Small intestine (tissue), 7 donors: Measurements from ENCODE around the gene RANBP1. TPM values are rescaled to one million over a fixed set of nuclear protein-coding genes. Genes with fewer than 3 reads are reported as not detected.
A peak's percentile ranks its signal among the peaks of the same experiment; 100 is the strongest.

Experiments used
- DNase-seq, 2 donors: peaks; one replicate each; pipeline versions ENCODE4 v3.0.0 to v3.0.0-alpha.2; 2013
- FAIRE-seq: peaks from 2 replicates; lab custom pipeline; 2012; peaks lifted over from hg19 to GRCh38; lab: Jason Lieb, UNC
- H3K27ac ChIP-seq, 3 donors: one replicate each; pipeline ENCODE4 v1.5.1; 2013; ENCODE audit warnings: low read length in 2 of 3, mild to moderate bottlenecking in 2 of 3, control low read depth in 1 of 3, inconsistent platforms in 1 of 3, low read depth in 1 of 3, moderate library complexity in 1 of 3
- H3K27me3 ChIP-seq, 3 donors: one replicate each; pipeline ENCODE4 v1.6.1; 2013; ENCODE audit warnings: low read length in 3 of 3, inconsistent platforms in 1 of 3; ENCODE audit not compliant: control insufficient read depth in 3 of 3, insufficient read depth in 3 of 3
- H3K36me3 ChIP-seq, 3 donors: one replicate each; pipeline ENCODE4 v1.6.1; 2013; ENCODE audit warnings: low read length in 3 of 3, inconsistent platforms in 1 of 3, low read depth in 1 of 3, mild to moderate bottlenecking in 1 of 3, moderate library complexity in 1 of 3; ENCODE audit not compliant: control insufficient read depth in 3 of 3, insufficient read depth in 2 of 3
- H3K4me1 ChIP-seq, 3 donors: one replicate each; pipeline ENCODE4 v1.6.1; 2013; ENCODE audit warnings: low read length in 2 of 3, inconsistent platforms in 1 of 3, low read depth in 1 of 3, mild to moderate bottlenecking in 1 of 3, moderate library complexity in 1 of 3; ENCODE audit not compliant: control insufficient read depth in 3 of 3, insufficient read depth in 2 of 3
- H3K4me3 ChIP-seq, 3 donors: one replicate each; pipeline ENCODE4 v1.5.1; 2013; ENCODE audit warnings: low read length in 3 of 3, control low read depth in 1 of 3, inconsistent platforms in 1 of 3, low read depth in 1 of 3, mild to moderate bottlenecking in 1 of 3, moderate library complexity in 1 of 3
- H3K9me3 ChIP-seq, 2 donors: one replicate each; pipeline ENCODE4 v1.6.1; 2013; ENCODE audit warnings: low read depth in 1 of 2, low read length in 1 of 2; ENCODE audit not compliant: control insufficient read depth in 2 of 2, insufficient read depth in 1 of 2
- WGBS, 3 donors: extraction: QIAGEN DNeasy Blood & Tissue Kit; methylation state at CpG; one replicate each; pipeline ENCODE4 v1.1.7; 2013; 5-methylcytosine and 5-hydroxymethylcytosine counted together
- polyA plus RNA-seq, 4 donors: library from polyadenylated mRNA; stranded (reverse) in 3 of 4; unstranded in 1 of 4; fragments of 200-250 nt in 3 of 4; fragments of 120-200 nt in 1 of 4; gene quantifications; one replicate each; pipeline versions ENCODE4 v1.2.1 to v1.2.3, GENCODE V29; 2013
- donor health status: healthy with polysubstance abuse.
- donor health status: control.
- donor health status: control.
- donor health status: Bipolar disorder and iron deficiency.
- donor health status: healthy.

Gene RANBP1
- polyA plus RNA-seq, 4 donors, result 61.5 to 184 (median 103) TPM

GRCh38 chr22:20127869-20128618, 12.1 kb downstream of the RANBP1 start:
- Histone ChIP-seq H3K4me1 (peaks cover 0 to 28% (median 0%) of the 10 kb centered on the region in 3 donors), H3K4me3 (no peak overlapping the region), H3K36me3 (peaks cover 2 to 46% (median 8%) of the 10 kb centered on the region in 3 donors), H3K9me3 (no peaks in the 10 kb centered on the region), H3K27ac (no peak overlapping the region), H3K27me3 (no peaks in the 10 kb centered on the region)
- DNase-seq (no peak), FAIRE-seq (no peak)
- WGBS, 3 donors, result 77 to 84% (median 81%) methylated on average over 17 of the region's 17 CpGs

DNA sequence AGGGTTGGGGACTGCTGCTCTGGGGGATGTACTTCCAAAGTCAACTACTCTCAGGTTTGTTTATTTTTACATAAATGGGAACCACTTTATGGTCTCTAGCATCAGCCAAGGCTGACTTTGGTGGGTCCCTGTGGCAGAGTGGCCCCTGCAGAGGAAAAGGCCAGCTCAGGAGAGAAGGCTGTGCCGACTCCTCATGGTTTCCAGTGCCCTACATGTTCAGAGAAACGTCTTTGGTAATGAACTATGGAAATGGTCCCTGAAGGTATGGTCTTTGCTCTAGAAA, 12.7 kb downstream of the RANBP1 start:
- H3K4me1 ChIP-seq, result peaks cover 0 to 29% (median 0%) of the 10 kb centered on the region in 3 donors
- FAIRE-seq (no peak), DNase-seq (no peak)
- H3K27me3 ChIP-seq, result no peaks in the 10 kb centered on the region
- H3K27ac ChIP-seq, result peak overlapping the region in 1 of 3 donors; percentile 28
- H3K4me3 ChIP-seq, result no peak overlapping the region
- no peaks in the 10 kb centered on the region for H3K9me3 ChIP-seq
- 48 to 52% (median 49%) methylated on average over 2 of the region's 2 CpGs for WGBS, 3 donors
- peaks cover 2 to 43% (median 8%) of the 10 kb centered on the region in 3 donors for H3K36me3 ChIP-seq

DNA sequence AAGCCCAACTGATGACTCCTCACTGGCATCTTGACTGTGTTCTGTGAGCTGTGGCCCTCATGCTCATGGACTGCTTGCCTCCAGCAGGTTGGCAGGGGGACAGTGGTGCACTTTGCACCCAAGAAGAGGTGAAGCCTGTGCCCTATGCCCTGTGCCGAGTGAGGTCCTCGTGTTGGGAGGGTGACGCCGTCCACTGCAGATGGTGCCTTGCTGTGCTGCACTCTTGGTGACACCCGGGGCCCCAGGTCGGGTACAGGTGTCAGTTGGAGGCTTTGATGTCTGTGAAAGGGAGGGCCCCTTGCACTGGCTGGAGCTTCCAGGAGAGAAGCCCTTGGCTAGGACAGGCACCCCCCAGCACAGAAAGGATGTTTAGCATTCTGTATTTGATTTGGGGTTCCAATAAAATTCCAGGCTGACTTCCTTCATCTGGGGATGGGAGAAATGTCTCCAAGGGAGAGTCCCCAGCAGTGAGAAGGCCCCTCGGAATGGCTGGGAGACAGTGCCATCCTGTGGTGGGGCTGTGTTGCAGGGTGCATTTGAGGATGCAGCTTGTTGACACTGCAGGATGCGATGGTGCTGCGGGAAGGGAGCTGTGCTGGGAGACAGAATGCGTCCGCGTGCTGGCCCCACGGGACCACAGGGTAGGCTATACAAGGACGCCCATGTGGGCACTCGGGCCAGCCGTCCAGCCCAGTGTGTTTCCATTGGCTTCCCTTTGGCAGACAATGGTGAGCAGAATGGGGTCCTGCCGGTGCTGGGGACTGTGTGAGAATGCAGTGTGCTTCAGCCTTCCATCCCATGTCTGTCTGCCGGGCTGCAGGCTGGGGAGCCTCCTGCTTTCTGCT, 13.2 kb downstream of the RANBP1 start:
- Histone ChIP-seq H3K27ac (peak overlapping the region in 1 of 3 donors; percentile 28), H3K36me3 (peaks cover 2 to 39% (median 8%) of the 10 kb centered on the region in 3 donors), H3K27me3 (no peaks in the 10 kb centered on the region), H3K4me1 (peaks cover 0 to 29% (median 0%) of the 10 kb centered on the region in 3 donors), H3K4me3 (no peak overlapping the region), H3K9me3 (no peaks in the 10 kb centered on the region)
- DNase-seq, result peak; percentile 46 to 50
- FAIRE-seq, result no peak
- WGBS, 3 donors, result 21 to 31% (median 31%) methylated on average over 18 of the region's 18 CpGs

DNA sequence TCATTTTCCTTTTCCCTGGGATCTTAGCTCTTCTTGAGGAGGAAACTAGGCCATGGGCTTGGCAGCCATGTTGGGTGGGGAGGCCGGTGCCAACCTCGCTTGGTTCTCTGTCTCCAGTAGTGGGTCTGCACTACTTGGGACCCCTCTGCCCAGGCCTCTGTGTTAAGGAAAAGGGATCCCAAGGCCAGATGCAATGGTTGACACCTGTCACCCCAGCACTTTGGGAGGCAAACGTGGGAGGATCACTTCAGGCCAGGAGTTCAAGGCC, 13.8 kb downstream of the RANBP1 start:
- H3K27ac ChIP-seq, result no peak overlapping the region
- no peaks in the 10 kb centered on the region for H3K9me3 ChIP-seq
- H3K4me3 ChIP-seq, result no peak overlapping the region
- no peaks in the 10 kb centered on the region for H3K27me3 ChIP-seq
- no peak for DNase-seq
- H3K36me3 ChIP-seq, result peaks cover 2 to 39% (median 8%) of the 10 kb centered on the region in 3 donors
- 66 to 83% (median 80%) methylated on average over 3 of the region's 3 CpGs for WGBS, 3 donors
- FAIRE-seq, result no peak
- peaks cover 0 to 29% (median 0%) of the 10 kb centered on the region in 3 donors for H3K4me1 ChIP-seq

DNA sequence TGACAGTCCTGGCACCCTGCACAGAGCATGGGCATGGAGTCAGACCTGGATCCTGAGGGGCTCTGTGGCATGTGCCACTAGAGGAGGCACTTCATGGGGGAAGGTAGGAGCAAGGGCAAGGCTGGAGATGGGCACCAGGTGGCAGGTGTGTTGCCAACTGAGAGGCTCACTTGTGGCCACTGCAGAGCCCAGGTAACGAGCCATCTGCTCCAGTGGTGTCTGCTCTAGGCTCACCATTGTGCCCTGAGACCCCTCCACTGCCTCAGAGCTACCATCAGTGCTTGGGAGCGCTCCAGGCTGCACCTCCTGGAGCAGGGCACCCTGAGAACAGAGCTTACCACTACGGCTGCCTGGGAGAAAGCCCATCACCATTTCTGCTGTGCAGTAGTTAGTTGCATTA, 14.4 kb downstream of the RANBP1 start:
- H3K27ac ChIP-seq, result peak overlapping the region in 1 of 3 donors; percentile 23
- H3K27me3 ChIP-seq, result no peaks in the 10 kb centered on the region
- H3K4me1 ChIP-seq, result peaks cover 0 to 32% (median 0%) of the 10 kb centered on the region in 3 donors
- peaks cover 1 to 36% (median 8%) of the 10 kb centered on the region in 3 donors for H3K36me3 ChIP-seq
- WGBS, 3 donors, result 71 to 81% (median 75%) methylated on average over 3 of the region's 3 CpGs
- FAIRE-seq (no peak), DNase-seq (peak in 1 of 2 donors; percentile 28)
- H3K4me3 ChIP-seq, result no peak overlapping the region
- H3K9me3 ChIP-seq, result no peaks in the 10 kb centered on the region

GRCh38 chr22:20130731-20131596, 15.1 kb downstream of the RANBP1 start:
- 5 to 13% (median 11%) methylated on average over 38 to 70 of the region's 70 CpGs for WGBS, 3 donors
- no peaks in the 10 kb centered on the region for H3K27me3 ChIP-seq
- peak overlapping the region; percentile 70 to 91 (median 75) for H3K27ac ChIP-seq
- no peaks in the 10 kb centered on the region for H3K9me3 ChIP-seq
- no peak for FAIRE-seq
- peaks cover 0 to 35% (median 0%) of the 10 kb centered on the region in 3 donors for H3K4me1 ChIP-seq
- H3K36me3 ChIP-seq, result peaks cover 0 to 35% (median 5%) of the 10 kb centered on the region in 3 donors
- peak overlapping the region; percentile 76 to 85 (median 78) for H3K4me3 ChIP-seq
- DNase-seq, result peak; percentile 70 to 84

DNA sequence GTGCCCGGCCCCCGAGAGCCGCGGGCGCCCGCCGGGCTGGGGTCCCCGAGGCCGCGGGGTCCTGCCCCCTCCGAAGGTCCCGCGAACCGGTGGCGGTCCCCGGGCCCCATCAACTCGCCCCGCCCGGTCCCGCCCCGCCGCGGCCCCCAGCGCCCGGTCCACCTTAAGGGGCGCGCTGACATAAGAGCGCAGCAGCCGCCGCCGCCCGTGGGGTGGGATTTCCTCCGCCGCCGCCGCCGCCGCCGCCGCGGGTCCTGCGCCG, 15.6 kb downstream of the RANBP1 start, which contains the start of gene ZDHHC8:
Gene ZDHHC8 (plus strand): TSS at position 208 of the 262 bp plus-strand sequence. CDS start 144 bp downstream, outside the sequence.
- WGBS, 3 donors, result 1% methylated on average over 19 to 43 of the region's 43 CpGs; no CpG with 5 or more reads in 1 of the 3 donors
- Histone ChIP-seq H3K27ac (peak within 1 kb of the TSS; percentile 70 to 91 (median 75)), H3K4me3 (peak within 1 kb of the TSS; percentile 76 to 97 (median 78)), H3K27me3 (no peaks in the 10 kb centered on the region), H3K9me3 (no peaks in the 10 kb centered on the region), H3K36me3 (peaks cover 0 to 34% (median 2%) of the 10 kb centered on the region in 3 donors), H3K4me1 (peaks cover 0 to 35% (median 0%) of the 10 kb centered on the region in 3 donors)
- FAIRE-seq (no peak), DNase-seq (no peak)
